ENCODE data around the gene PPP1R8. TPM values are rescaled to one million over a fixed set of nuclear protein-coding genes. Genes with fewer than 3 reads are reported as not detected.

Gene PPP1R8
- total RNA-seq, 1 donor from 2014 or later = 23.9 TPM

- DNase-seq (ENCODE audit: missing footprints) = no peak
- ATAC-seq = peak; percentile 22
Measured at GRCh38 chr1:27884006-27884954, 53.7 kb downstream of the PPP1R8 start.

GRCh38 chr1:27885114-27885528 is 54.5 kb downstream of the PPP1R8 start:
- intact Hi-C loops (cut with DNase I) = no loop called here
- ATAC-seq (peak; percentile 47), DNase-seq (ENCODE audit: missing footprints) (peak; percentile 74)

More at GRCh38 chr1:27884006-27884954, 53.7 kb downstream of the PPP1R8 start:
- intact Hi-C loops (cut with DNase I) = no loop called here

GRCh38 chr1:27885621-27886352 is 55.2 kb downstream of the PPP1R8 start:
- ATAC-seq = peak; percentile 59
- intact Hi-C loops (cut with DNase I) = no loop called here
- no peak for DNase-seq (ENCODE audit: missing footprints)

GRCh38 chr1:27886353-27886679 is 55.7 kb downstream of the PPP1R8 start:
- ATAC-seq = no peak
- DNase-seq (ENCODE audit: missing footprints) = no peak
- intact Hi-C loops (cut with DNase I) = no loop called here

DNA sequence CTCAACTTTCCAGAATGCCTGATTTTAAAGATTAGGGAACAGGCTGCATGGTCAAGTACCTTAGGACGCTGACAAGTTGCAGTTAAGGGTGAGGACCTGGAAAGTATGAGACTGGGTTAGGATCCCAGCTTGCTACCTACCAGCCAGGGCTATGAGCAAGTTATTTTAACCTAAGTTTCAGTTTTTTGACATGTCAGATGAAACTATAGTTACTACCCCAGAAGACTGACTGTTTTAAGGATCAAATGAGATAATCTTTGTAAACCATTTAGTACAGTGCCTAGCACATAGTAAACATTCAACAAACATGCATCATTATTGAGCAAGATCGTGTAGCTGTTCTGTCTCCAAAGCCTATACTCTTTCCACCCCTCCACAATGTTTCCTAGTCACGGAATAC is 56.2 kb downstream of the PPP1R8 start:
- no peak for DNase-seq (ENCODE audit: missing footprints)
- intact Hi-C loops (cut with DNase I) = no loop called here
- no peak for ATAC-seq

DNA sequence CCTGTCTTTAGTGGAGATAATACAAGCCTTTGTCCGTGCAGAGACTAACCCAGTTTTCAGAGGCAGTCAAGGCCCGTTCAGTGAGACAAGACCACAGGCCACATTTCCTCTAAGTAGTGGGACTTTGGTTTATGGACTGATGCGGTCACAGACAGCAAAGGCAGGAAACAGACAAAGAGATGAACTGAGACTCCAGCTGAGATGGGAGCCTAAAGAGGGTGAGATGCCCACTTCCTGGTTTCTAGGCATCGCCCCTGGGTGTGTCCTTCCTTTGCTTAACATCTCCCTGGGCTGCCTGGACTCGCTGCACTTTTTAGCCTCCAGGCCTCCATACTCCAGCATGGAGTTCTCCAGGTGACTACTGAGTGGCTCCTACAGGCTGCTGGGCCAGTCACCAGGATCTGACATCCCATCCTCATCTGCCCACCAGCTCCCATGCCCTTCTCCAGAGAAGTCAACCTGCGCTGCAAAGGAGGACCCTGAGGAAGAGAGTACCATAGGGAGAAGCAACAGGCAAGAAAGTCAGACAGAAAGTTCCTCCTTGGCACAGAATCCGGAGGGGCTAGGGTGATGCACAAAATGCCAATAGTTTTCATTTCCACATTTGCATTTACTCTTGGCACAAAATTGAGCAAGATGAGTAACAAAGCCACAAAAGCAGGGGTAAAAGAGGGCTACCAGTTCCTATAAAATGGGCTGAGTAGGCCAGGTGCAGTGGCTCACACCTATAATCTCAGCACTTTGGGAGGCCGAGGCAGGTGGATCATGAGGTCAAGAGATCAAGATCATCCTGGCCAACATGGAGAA is 56.8 kb downstream of the PPP1R8 start:
- ATAC-seq = no peak
- intact Hi-C loops (cut with DNase I) = no loop called here
- DNase-seq (ENCODE audit: missing footprints) = no peak

DNA sequence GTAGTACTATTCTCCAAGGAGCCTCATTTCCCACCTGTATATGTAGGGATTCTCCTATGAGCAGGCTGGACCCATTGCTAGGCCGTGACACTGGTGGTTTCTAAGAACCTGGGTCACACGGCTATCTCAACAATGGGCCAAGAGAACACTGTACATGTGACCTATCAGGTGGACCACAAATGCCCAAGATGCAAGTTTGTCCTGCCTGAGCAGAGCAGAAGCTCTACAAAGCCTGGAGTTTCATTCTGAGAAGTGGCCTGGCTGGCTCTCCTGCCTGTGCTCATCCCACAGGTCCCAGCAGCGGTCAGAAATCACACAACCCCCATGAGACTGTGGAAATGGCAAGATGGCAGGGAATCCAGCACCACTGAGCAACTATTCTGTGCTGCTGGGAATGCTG is 58.9 kb downstream of the PPP1R8 start:
- intact Hi-C loops (cut with DNase I) = no loop called here
- DNase-seq (ENCODE audit: missing footprints) = no peak
- ATAC-seq = no peak

GRCh38 chr1:27891196-27891889 is 60.8 kb downstream of the PPP1R8 start:
- ATAC-seq (peak; percentile 45), DNase-seq (ENCODE audit: missing footprints) (no peak)
- intact Hi-C loops (cut with DNase I) = no loop called here

- no peak for DNase-seq (ENCODE audit: missing footprints)
- intact Hi-C loops (cut with DNase I) = no loop called here
- ATAC-seq = no peak
Measured at GRCh38 chr1:27894521-27894920, 63.9 kb downstream of the PPP1R8 start.

Other genes starting within 250 kb of the PPP1R8 start
- 51.2 TPM for gene AHDC1, start 226.6 kb upstream of the PPP1R8 start, total RNA-seq
- 5.1 TPM for gene FGR, start 195.6 kb upstream of the PPP1R8 start, total RNA-seq
- 34.6 TPM for gene IFI6, start 158.6 kb upstream of the PPP1R8 start, total RNA-seq
- gene FAM76A, start 104.8 kb upstream of the PPP1R8 start, total RNA-seq = 10.6 TPM
- 24.4 TPM for gene STX12, start 57.6 kb upstream of the PPP1R8 start, total RNA-seq
- gene THEMIS2, start 41.8 kb downstream of the PPP1R8 start, total RNA-seq = 6.3 TPM
- gene RPA2, start 83.8 kb downstream of the PPP1R8 start, total RNA-seq = 24.0 TPM
- not detected for gene SMPDL3B, start 104.2 kb downstream of the PPP1R8 start, total RNA-seq
- gene XKR8, start 129.2 kb downstream of the PPP1R8 start, total RNA-seq = 6.2 TPM

All from Right ventricle myocardium inferior (tissue), 1 donor.